Progenitor cell of endocrine pancreas (in vitro differentiated cells): ENCODE results near the gene SZRD1. TPM values are rescaled to one million over a fixed set of nuclear protein-coding genes. Genes with fewer than 3 reads are reported as not detected.

Experiments used
- DNase-seq: peaks from one replicate; pipeline ENCODE4 v3.0.0; 2021; ENCODE audit warnings: low spot score; ENCODE audit not compliant: unreplicated experiment
- H3K27ac Mint-ChIP-seq: 2 replicates; pipeline ENCODE4 v1.8.0; 2021; ENCODE audit warnings: mild to moderate bottlenecking, moderate library complexity, mixed read lengths
- H3K27me3 Mint-ChIP-seq: 2 replicates; pipeline ENCODE4 v1.8.0; 2021; ENCODE audit warnings: mixed read lengths
- H3K36me3 Mint-ChIP-seq: 2 replicates; pipeline ENCODE4 v1.8.0; 2022; ENCODE audit warnings: mixed read lengths; ENCODE audit not compliant: insufficient read depth
- H3K4me1 Mint-ChIP-seq: 2 replicates; pipeline ENCODE4 v1.8.0; 2021; ENCODE audit warnings: low read depth, mixed read lengths
- H3K4me3 Mint-ChIP-seq: 2 replicates; pipeline ENCODE4 v1.8.0; 2021; ENCODE audit warnings: low read depth, mild to moderate bottlenecking, moderate library complexity, mixed read lengths
- H3K9me3 Mint-ChIP-seq: 2 replicates; pipeline ENCODE4 v1.8.0; 2021; ENCODE audit warnings: low read depth, mixed read lengths
- CTCF ChIP-seq: fragments of 200-600 bp; sonication (generic); IDR thresholded peaks from one replicate; pipeline ENCODE4 v1.5.0; 2021; ENCODE audit warnings: antibody characterized with exemption, mild to moderate bottlenecking; ENCODE audit not compliant: unreplicated experiment
- total RNA-seq: library from RNA; stranded (reverse); gene quantifications from 2 replicates; pipeline ENCODE4 v1.2.1, GENCODE V29; 2021

The SZRD1 gene
- total RNA-seq, 1 donor from 2014 or later, result 119 TPM

- DNase-seq, result no peak
- H3K9me3 Mint-ChIP-seq, result no peaks in the 10 kb centered on the region
- H3K27me3 Mint-ChIP-seq, result peaks cover 20% of the 10 kb centered on the region
- no peaks in the 10 kb centered on the region for H3K36me3 Mint-ChIP-seq
- no peaks in the 10 kb centered on the region for H3K4me1 Mint-ChIP-seq
- no peak overlapping the region for H3K4me3 Mint-ChIP-seq
- no peak for TF ChIP-seq CTCF
- no peak overlapping the region for H3K27ac Mint-ChIP-seq
These were observed 55.0 kb downstream of the SZRD1 start for GRCh38 chr1:16422041-16422440.

- Mint-ChIP-seq H3K9me3 (no peaks in the 10 kb centered on the region), H3K27me3 (peaks cover 8% of the 10 kb centered on the region), H3K4me3 (no peak overlapping the region), H3K27ac (no peak overlapping the region), H3K4me1 (no peaks in the 10 kb centered on the region), H3K36me3 (no peaks in the 10 kb centered on the region)
- no peak for TF ChIP-seq CTCF
- DNase-seq, result no peak
These were observed 58.3 kb downstream of the SZRD1 start for GRCh38 chr1:16425125-16426025.

GRCh38 chr1:16430606-16431005, 63.6 kb downstream of the SZRD1 start:
- Mint-ChIP-seq H3K36me3 (no peaks in the 10 kb centered on the region), H3K27me3 (peaks cover 11% of the 10 kb centered on the region), H3K4me3 (no peak overlapping the region), H3K4me1 (no peaks in the 10 kb centered on the region), H3K27ac (no peak overlapping the region), H3K9me3 (no peaks in the 10 kb centered on the region)
- no peak for TF ChIP-seq CTCF
- no peak for DNase-seq

GRCh38 chr1:16433030-16433429, 66.0 kb downstream of the SZRD1 start:
- TF ChIP-seq CTCF, result no peak

GRCh38 chr1:16434007-16434406, 67.0 kb downstream of the SZRD1 start:
- no peaks in the 10 kb centered on the region for H3K4me1 Mint-ChIP-seq
- H3K9me3 Mint-ChIP-seq, result no peaks in the 10 kb centered on the region
- no peak for DNase-seq
- peaks cover 11% of the 10 kb centered on the region for H3K27me3 Mint-ChIP-seq
- no peak for TF ChIP-seq CTCF
- H3K4me3 Mint-ChIP-seq, result no peak overlapping the region
- no peaks in the 10 kb centered on the region for H3K36me3 Mint-ChIP-seq
- no peak overlapping the region for H3K27ac Mint-ChIP-seq

More at GRCh38 chr1:16433030-16433429, 66.0 kb downstream of the SZRD1 start:
- H3K27ac Mint-ChIP-seq, result no peak overlapping the region
- H3K27me3 Mint-ChIP-seq, result peaks cover 11% of the 10 kb centered on the region
- no peak overlapping the region for H3K4me3 Mint-ChIP-seq
- H3K36me3 Mint-ChIP-seq, result no peaks in the 10 kb centered on the region
- H3K4me1 Mint-ChIP-seq, result no peaks in the 10 kb centered on the region
- DNase-seq, result no peak
- no peaks in the 10 kb centered on the region for H3K9me3 Mint-ChIP-seq
